ENCODE data around the gene PID1. TPM values are rescaled to one million over a fixed set of nuclear protein-coding genes. Genes with fewer than 3 reads are reported as not detected.

Gene PID1
- total and polyA plus RNA-seq, 2 donors (not counting 1 experiment from before 2014, with no cell fraction given) = 0.10 TPM; not detected in 1

- WGBS (ENCODE audit: insufficient coverage) = 89% methylated on average over 5 of the region's 7 CpGs
- H3K27ac Mint-ChIP-seq = no peak overlapping the region
- intact Hi-C loops (cut with micrococcal nuclease) = no loop called here
Observed at GRCh38 chr2:229231885-229232284, 39.2 kb downstream of the PID1 start.

GRCh38 chr2:229231328-229231868 lies 39.7 kb downstream of the PID1 start:
- TF ChIP-seq EZH2 (IDR thresholded peaks at IDR 0.05; ENCODE audit: borderline replicate concordance, insufficient read depth, low read depth, low read length, poor library complexity, severe bottlenecking) = no peak
- no peak for TF ChIP-seq CTCF (IDR thresholded peaks at IDR 0.05)
- Histone ChIP-seq H3K9me3 (ENCODE audit: control extremely low read depth in 1 of 3, control insufficient read depth in 2 of 3, insufficient read depth in 1 of 3, low read length in 2 of 3) (peaks cover 0 to 4% (median 0%) of the 10 kb centered on the region in 3 donors), H3K27ac (ENCODE audit: low read length in 2 of 2) (no peak overlapping the region), H3K27me3 (replicated peaks in 1 of 4; ENCODE audit: control extremely low read depth in 1 of 4, control insufficient read depth in 3 of 4, insufficient read depth in 4 of 4, low read length in 3 of 4) (no peaks in the 10 kb centered on the region), H3K4me1 (ENCODE audit: control insufficient read depth in 2 of 2, insufficient read depth in 2 of 2, low read length in 2 of 2) (no peaks in the 10 kb centered on the region), H3K9ac (ENCODE audit: low read length) (no peak overlapping the region), H2AFZ (ENCODE audit: insufficient read depth, low read depth, low read length, poor library complexity, severe bottlenecking) (no peak overlapping the region), H3K36me3 (replicated peaks in 1 of 2; ENCODE audit: control extremely low read depth in 1 of 2, control insufficient read depth in 1 of 2, extremely low read depth in 1 of 2, insufficient read depth in 2 of 2, low read length in 1 of 2) (no peaks in the 10 kb centered on the region), H3K4me3 (ENCODE audit: control extremely low read depth in 1 of 5, extremely low read depth in 1 of 5, insufficient read depth in 1 of 5, low read depth in 2 of 5, low read length in 4 of 5) (no peak overlapping the region), H4K20me1 (ENCODE audit: control insufficient read depth, insufficient read depth, low read length, poor library complexity, severe bottlenecking) (no peaks in the 10 kb centered on the region), H3K79me2 (ENCODE audit: control insufficient read depth, insufficient read depth, low read length) (no peaks in the 10 kb centered on the region), H3K4me2 (replicated peaks; ENCODE audit: low read depth, low read length, poor library complexity, severe bottlenecking) (no peak overlapping the region)
- ChIA-PET POLR2A (no interaction called here), CTCF (no interaction called here)
- H3K27me3 Mint-ChIP-seq = no peaks in the 10 kb centered on the region
- intact Hi-C loops (cut with micrococcal nuclease) = no loop called here
- H3K27ac Mint-ChIP-seq = no peak overlapping the region
- DNase-seq = no peak
- no peak for ATAC-seq (ENCODE audit: low read depth)
- H3K4me1 Mint-ChIP-seq = no peaks in the 10 kb centered on the region
- 100% methylated on average over 1 of the region's 3 CpGs for WGBS (ENCODE audit: insufficient coverage)
- no peaks in the 10 kb centered on the region for H3K9me3 Mint-ChIP-seq (ENCODE audit: insufficient read depth)
- no peak overlapping the region for H3K4me3 Mint-ChIP-seq

More at GRCh38 chr2:229231885-229232284, 39.2 kb downstream of the PID1 start:
- Histone ChIP-seq H3K79me2 (ENCODE audit: control insufficient read depth, insufficient read depth, low read length) (no peaks in the 10 kb centered on the region), H4K20me1 (ENCODE audit: control insufficient read depth, insufficient read depth, low read length, poor library complexity, severe bottlenecking) (no peaks in the 10 kb centered on the region), H3K27ac (ENCODE audit: low read length in 2 of 2) (no peak overlapping the region), H3K4me1 (ENCODE audit: control insufficient read depth in 2 of 2, insufficient read depth in 2 of 2, low read length in 2 of 2) (no peaks in the 10 kb centered on the region), H3K4me2 (replicated peaks; ENCODE audit: low read depth, low read length, poor library complexity, severe bottlenecking) (no peak overlapping the region), H3K36me3 (replicated peaks in 1 of 2; ENCODE audit: control extremely low read depth in 1 of 2, control insufficient read depth in 1 of 2, extremely low read depth in 1 of 2, insufficient read depth in 2 of 2, low read length in 1 of 2) (no peaks in the 10 kb centered on the region), H3K27me3 (replicated peaks in 1 of 4; ENCODE audit: control extremely low read depth in 1 of 4, control insufficient read depth in 3 of 4, insufficient read depth in 4 of 4, low read length in 3 of 4) (no peaks in the 10 kb centered on the region), H2AFZ (ENCODE audit: insufficient read depth, low read depth, low read length, poor library complexity, severe bottlenecking) (no peak overlapping the region), H3K9me3 (ENCODE audit: control extremely low read depth in 1 of 3, control insufficient read depth in 2 of 3, insufficient read depth in 1 of 3, low read length in 2 of 3) (peaks cover 0 to 4% (median 0%) of the 10 kb centered on the region in 3 donors), H3K4me3 (ENCODE audit: control extremely low read depth in 1 of 5, extremely low read depth in 1 of 5, insufficient read depth in 1 of 5, low read depth in 2 of 5, low read length in 4 of 5) (no peak overlapping the region), H3K9ac (ENCODE audit: low read length) (no peak overlapping the region)
- CTCF ChIA-PET = no interaction called here
- TF ChIP-seq CTCF (IDR thresholded peaks at IDR 0.05) = no peak
- no peak for TF ChIP-seq EZH2 (IDR thresholded peaks at IDR 0.05; ENCODE audit: borderline replicate concordance, insufficient read depth, low read depth, low read length, poor library complexity, severe bottlenecking)
- Mint-ChIP-seq H3K4me1 (no peaks in the 10 kb centered on the region), H3K9me3 (ENCODE audit: insufficient read depth) (no peaks in the 10 kb centered on the region), H3K4me3 (no peak overlapping the region), H3K27me3 (no peaks in the 10 kb centered on the region)
- POLR2A ChIA-PET = no interaction called here
- DNase-seq = no peak
- ATAC-seq (ENCODE audit: low read depth) = no peak
